Activated CD4-positive, alpha-beta T cell treated with anti-CD3 and anti-CD28 coated beads, Interleukin-2, amount 10 ng/mL, durations not matched to agents 7 days and 5 days (primary cell): ENCODE data around the gene SCGB1C1. TPM values are rescaled to one million over a fixed set of nuclear protein-coding genes. Genes with fewer than 3 reads are reported as not detected.

ENCODE experiments used
- CTCF ChIA-PET: fragments of 350-600 bp; sonication (Branson Sonifier 250); formaldehyde crosslinking; loops from one replicate; lab custom pipeline; 2021; ENCODE audit warnings: antibody characterized with exemption; lab: Charles Lee
- POLR2A ChIA-PET: fragments of 350-600 bp; sonication (Branson Sonifier 250); formaldehyde crosslinking; loops from one replicate; lab custom pipeline; 2021; ENCODE audit warnings: antibody characterized with exemption; lab: Charles Lee
- DNase-seq: peaks from one replicate; pipeline ENCODE4 v3.0.0-alpha.2; 2020
- H3K27ac Mint-ChIP-seq: one replicate; pipeline ENCODE4 v1.8.0; 2021; ENCODE audit warnings: mild to moderate bottlenecking, moderate library complexity, mixed read lengths
- H3K27me3 Mint-ChIP-seq: one replicate; pipeline ENCODE4 v1.8.0; 2021; ENCODE audit warnings: mixed read lengths
- H3K36me3 Mint-ChIP-seq: one replicate; pipeline ENCODE4 v1.8.0; 2021; ENCODE audit warnings: low read depth, mixed read lengths
- H3K4me1 Mint-ChIP-seq: one replicate; pipeline ENCODE4 v1.8.0; 2021; ENCODE audit warnings: mixed read lengths
- H3K4me3 Mint-ChIP-seq: one replicate; pipeline ENCODE4 v1.8.0; 2021; ENCODE audit warnings: mild to moderate bottlenecking, moderate library complexity, mixed read lengths
- H3K9me3 Mint-ChIP-seq: one replicate; pipeline ENCODE4 v1.8.0; 2021; ENCODE audit warnings: mixed read lengths
- total RNA-seq, 2 experiments: library from RNA; stranded (reverse); gene quantifications; one replicate each; pipeline ENCODE4 v1.2.3, GENCODE V29; 2021

SCGB1C1 gene
- total RNA-seq, 2 experiments from 2014 or later: not detected

GRCh38 chr11:199782-200181, 6.9 kb downstream of the SCGB1C1 start:
- Mint-ChIP-seq H3K4me3 (no peak overlapping the region), H3K9me3 (no peaks in the 10 kb centered on the region), H3K4me1 (peaks cover 34% of the 10 kb centered on the region), H3K27ac (no peak overlapping the region), H3K27me3 (no peaks in the 10 kb centered on the region), H3K36me3 (peaks cover 20% of the 10 kb centered on the region)
- DNase-seq: peak; percentile 7
- POLR2A ChIA-PET: no interaction called here
- CTCF ChIA-PET: interaction anchor here (0.6 kb wide), 1 partner anchor 164 kb away, joined by 3 read pairs; no protein-coding TSS in a partner anchor

GRCh38 chr11:200224-201003, 7.5 kb downstream of the SCGB1C1 start:
- Mint-ChIP-seq H3K36me3 (peaks cover 22% of the 10 kb centered on the region), H3K4me3 (no peak overlapping the region), H3K27me3 (no peaks in the 10 kb centered on the region), H3K4me1 (peaks cover 39% of the 10 kb centered on the region), H3K27ac (peak overlapping the region; percentile 41), H3K9me3 (no peaks in the 10 kb centered on the region)
- ChIA-PET CTCF (interaction anchor here (0.6 kb wide), 1 partner anchor 163 kb away, joined by 3 read pairs; no protein-coding TSS in a partner anchor), POLR2A (no interaction called here)
- peak; percentile 4 for DNase-seq

GRCh38 chr11:201966-202365, 9.1 kb downstream of the SCGB1C1 start:
- CTCF ChIA-PET: no interaction called here
- DNase-seq: no peak
- Mint-ChIP-seq H3K4me3 (no peak overlapping the region), H3K27ac (peak overlapping the region; percentile 85), H3K9me3 (no peaks in the 10 kb centered on the region), H3K27me3 (no peaks in the 10 kb centered on the region), H3K36me3 (peaks cover 25% of the 10 kb centered on the region), H3K4me1 (peaks cover 48% of the 10 kb centered on the region)
- POLR2A ChIA-PET: no interaction called here

GRCh38 chr11:202490-202889, 9.6 kb downstream of the SCGB1C1 start:
- Mint-ChIP-seq H3K27me3 (no peaks in the 10 kb centered on the region), H3K27ac (peak overlapping the region; percentile 85), H3K36me3 (peaks cover 28% of the 10 kb centered on the region), H3K4me1 (peaks cover 48% of the 10 kb centered on the region), H3K4me3 (no peak overlapping the region), H3K9me3 (no peaks in the 10 kb centered on the region)
- ChIA-PET CTCF (no interaction called here), POLR2A (no interaction called here)
- no peak for DNase-seq

GRCh38 chr11:203056-203944, 10.4 kb downstream of the SCGB1C1 start:
- DNase-seq: no peak
- H3K27ac Mint-ChIP-seq: peak overlapping the region; percentile 85
- H3K27me3 Mint-ChIP-seq: no peaks in the 10 kb centered on the region
- CTCF ChIA-PET: interaction anchor here (1.1 kb wide), 1 partner anchor 27 kb away, joined by 3 read pairs; no protein-coding TSS in a partner anchor
- H3K4me3 Mint-ChIP-seq: no peak overlapping the region
- H3K4me1 Mint-ChIP-seq: peaks cover 48% of the 10 kb centered on the region
- POLR2A ChIA-PET: no interaction called here
- no peaks in the 10 kb centered on the region for H3K9me3 Mint-ChIP-seq
- peaks cover 30% of the 10 kb centered on the region for H3K36me3 Mint-ChIP-seq

- ChIA-PET CTCF (interaction anchor here (0.6 to 1.1 kb wide), 2 partner anchors 26 kb away, joined by 3 read pairs; no protein-coding TSS in a partner anchor), POLR2A (no interaction called here)
- H3K4me3 Mint-ChIP-seq: no peak overlapping the region
- H3K4me1 Mint-ChIP-seq: peaks cover 48% of the 10 kb centered on the region
- H3K36me3 Mint-ChIP-seq: peaks cover 32% of the 10 kb centered on the region
- no peaks in the 10 kb centered on the region for H3K27me3 Mint-ChIP-seq
- no peaks in the 10 kb centered on the region for H3K9me3 Mint-ChIP-seq
- DNase-seq: no peak
- H3K27ac Mint-ChIP-seq: no peak overlapping the region
These were observed 11.2 kb downstream of the SCGB1C1 start for GRCh38 chr11:203945-204586.

- ChIA-PET CTCF (interaction anchor here (0.6 kb wide), 2 partner anchors 25 to 306 kb away, joined by 3 read pairs; no protein-coding TSS in a partner anchor), POLR2A (no interaction called here)
- H3K4me1 Mint-ChIP-seq: peaks cover 51% of the 10 kb centered on the region
- H3K36me3 Mint-ChIP-seq: peaks cover 34% of the 10 kb centered on the region
- no peaks in the 10 kb centered on the region for H3K9me3 Mint-ChIP-seq
- no peak for DNase-seq
- peak overlapping the region; percentile 19 for H3K27ac Mint-ChIP-seq
- peak overlapping the region; percentile 36 for H3K4me3 Mint-ChIP-seq
- no peaks in the 10 kb centered on the region for H3K27me3 Mint-ChIP-seq
These were observed 11.8 kb downstream of the SCGB1C1 start for GRCh38 chr11:204587-205109.

- POLR2A ChIA-PET: no interaction called here
- DNase-seq: no peak
- H3K4me1 Mint-ChIP-seq: peaks cover 59% of the 10 kb centered on the region
- no peaks in the 10 kb centered on the region for H3K27me3 Mint-ChIP-seq
- CTCF ChIA-PET: interaction anchor here (1.1 kb wide), 1 partner anchor 158 kb away, joined by 3 read pairs; no protein-coding TSS in a partner anchor
- peak overlapping the region; percentile 95 for H3K4me3 Mint-ChIP-seq
- peaks cover 41% of the 10 kb centered on the region for H3K36me3 Mint-ChIP-seq
- peak overlapping the region; percentile 19 for H3K27ac Mint-ChIP-seq
- H3K9me3 Mint-ChIP-seq: no peaks in the 10 kb centered on the region
These were observed 12.5 kb downstream of the SCGB1C1 start for GRCh38 chr11:205221-206001.

- no peak for DNase-seq
- H3K9me3 Mint-ChIP-seq: no peaks in the 10 kb centered on the region
- H3K27ac Mint-ChIP-seq: peak overlapping the region; percentile 47
- peaks cover 60% of the 10 kb centered on the region for H3K4me1 Mint-ChIP-seq
- H3K27me3 Mint-ChIP-seq: no peaks in the 10 kb centered on the region
- CTCF ChIA-PET: interaction anchor here (1.1 to 1.8 kb wide), 2 partner anchors 9 to 157 kb away, joined by 3 to 6 read pairs; a partner anchor contains a TSS
- POLR2A ChIA-PET: no interaction called here
- H3K4me3 Mint-ChIP-seq: peak overlapping the region; percentile 95
- H3K36me3 Mint-ChIP-seq: peaks cover 47% of the 10 kb centered on the region
These were observed 13.1 kb downstream of the SCGB1C1 start for GRCh38 chr11:206002-206384.

- POLR2A ChIA-PET: interaction anchor here (0.5 to 1.4 kb wide), 5 partner anchors 81 to 242 kb away, joined by 3 to 4 read pairs (median 4); no protein-coding TSS in a partner anchor
- CTCF ChIA-PET: interaction anchor here (0.7 to 1.8 kb wide), 13 partner anchors 9 to 239 kb away, joined by 3 to 6 read pairs (median 3); a partner anchor contains a TSS
- peaks cover 54% of the 10 kb centered on the region for H3K36me3 Mint-ChIP-seq
These were observed 13.8 kb downstream of the SCGB1C1 start for GRCh38 chr11:206526-207207.

More at GRCh38 chr11:206526-207207, 13.8 kb downstream of the SCGB1C1 start:
- Mint-ChIP-seq H3K27me3 (no peaks in the 10 kb centered on the region), H3K4me3 (peak overlapping the region; percentile 95), H3K27ac (peak overlapping the region; percentile 99), H3K9me3 (no peaks in the 10 kb centered on the region), H3K4me1 (peaks cover 54% of the 10 kb centered on the region)
- DNase-seq: no peak
